ENCODE measurements around the gene GAS2L3.
A peak's percentile ranks its signal among the peaks of the same experiment; 100 is the strongest.

Gene GAS2L3

DNA sequence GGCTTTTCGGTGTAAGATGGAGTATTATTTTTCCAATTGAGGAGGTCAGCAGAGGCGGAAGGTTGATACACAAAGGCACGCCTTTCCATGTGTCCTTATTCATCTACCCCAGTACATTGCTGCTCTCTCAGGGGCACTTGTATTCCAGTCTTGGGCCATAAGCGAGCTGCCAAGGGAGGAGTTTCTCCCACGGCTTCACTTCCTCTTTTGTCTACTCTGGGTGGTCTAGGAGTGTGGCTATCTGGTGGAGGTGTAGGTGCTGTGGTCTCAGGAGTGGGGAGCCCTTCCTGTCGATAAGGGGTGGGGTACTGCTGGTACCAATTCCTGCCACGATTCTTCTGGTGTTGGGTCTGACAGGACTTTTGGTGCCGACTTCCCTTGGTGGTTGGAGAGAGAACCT is 73.4 kb downstream of the GAS2L3 start:
- no peak for TF ChIP-seq GABPA (IDR thresholded peaks at IDR 0.05; ENCODE audit: low read depth)
- peak; percentile 59 for TF ChIP-seq SPI1 (IDR thresholded peaks at IDR 0.05; ENCODE audit: borderline replicate concordance, low read depth)
- no peaks in the 10 kb centered on the region for H3K27me3 ChIP-seq (ENCODE audit: insufficient read depth, poor library complexity, severe bottlenecking)
- DNase-seq (ENCODE audit: low read depth in 1 of 2, low spot score in 1 of 2), result no peak

DNA sequence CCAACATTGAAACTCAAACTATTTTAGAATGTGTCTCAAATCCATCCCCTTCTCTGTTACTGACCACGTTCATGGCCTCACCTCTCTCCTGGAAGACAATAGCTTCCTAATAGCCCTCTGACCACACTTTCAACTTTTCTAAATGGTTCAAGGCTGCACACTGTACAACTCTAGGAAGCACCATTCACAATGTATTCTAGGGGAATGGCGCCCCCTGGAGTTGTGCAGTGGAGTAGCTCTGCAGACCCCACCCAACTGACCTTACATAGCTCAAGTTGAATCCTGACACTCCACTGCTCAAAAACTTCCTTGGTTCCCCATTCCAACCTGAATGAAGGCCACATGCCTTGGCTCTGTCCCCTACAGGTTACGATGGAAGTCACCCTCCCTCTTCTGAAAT is 77.6 kb downstream of the GAS2L3 start:
- no peak for DNase-seq (ENCODE audit: low read depth in 1 of 2, low spot score in 1 of 2)

More for the DNA sequence above, 73.4 kb downstream of the GAS2L3 start:
- no peak overlapping the region for H3K4me3 ChIP-seq (replicated peaks; ENCODE audit: insufficient read depth, low read length)
- no peak overlapping the region for H3K27ac ChIP-seq (replicated peaks)

DNA sequence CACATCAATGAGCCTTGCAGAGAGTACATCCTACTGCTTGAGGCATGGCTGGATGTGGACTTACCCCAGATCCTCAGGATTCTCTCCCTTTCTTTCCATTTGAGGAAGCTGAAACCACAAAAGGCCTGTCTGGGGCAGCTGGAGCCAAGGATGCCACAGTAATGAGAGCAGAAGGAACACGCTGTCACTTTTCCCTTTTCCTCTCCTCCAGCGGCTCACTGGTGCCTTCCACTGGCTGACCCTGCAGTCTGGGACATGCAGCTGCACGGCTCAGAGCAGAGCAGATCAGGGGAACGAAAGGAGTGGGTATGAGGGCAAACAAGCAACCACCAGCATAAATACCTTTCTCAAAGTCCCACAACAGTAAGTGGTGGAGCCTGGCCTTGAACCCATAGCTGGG is 78.2 kb downstream of the GAS2L3 start:
- TF ChIP-seq SPI1 (IDR thresholded peaks at IDR 0.05; ENCODE audit: borderline replicate concordance, low read depth) (no peak), POLR2AphosphoS5 (IDR thresholded peaks at IDR 0.05; ENCODE audit: low read depth) (no peak), GABPA (IDR thresholded peaks at IDR 0.05; ENCODE audit: low read depth) (no peak)
- TF ChIP-seq, protein P1, sequence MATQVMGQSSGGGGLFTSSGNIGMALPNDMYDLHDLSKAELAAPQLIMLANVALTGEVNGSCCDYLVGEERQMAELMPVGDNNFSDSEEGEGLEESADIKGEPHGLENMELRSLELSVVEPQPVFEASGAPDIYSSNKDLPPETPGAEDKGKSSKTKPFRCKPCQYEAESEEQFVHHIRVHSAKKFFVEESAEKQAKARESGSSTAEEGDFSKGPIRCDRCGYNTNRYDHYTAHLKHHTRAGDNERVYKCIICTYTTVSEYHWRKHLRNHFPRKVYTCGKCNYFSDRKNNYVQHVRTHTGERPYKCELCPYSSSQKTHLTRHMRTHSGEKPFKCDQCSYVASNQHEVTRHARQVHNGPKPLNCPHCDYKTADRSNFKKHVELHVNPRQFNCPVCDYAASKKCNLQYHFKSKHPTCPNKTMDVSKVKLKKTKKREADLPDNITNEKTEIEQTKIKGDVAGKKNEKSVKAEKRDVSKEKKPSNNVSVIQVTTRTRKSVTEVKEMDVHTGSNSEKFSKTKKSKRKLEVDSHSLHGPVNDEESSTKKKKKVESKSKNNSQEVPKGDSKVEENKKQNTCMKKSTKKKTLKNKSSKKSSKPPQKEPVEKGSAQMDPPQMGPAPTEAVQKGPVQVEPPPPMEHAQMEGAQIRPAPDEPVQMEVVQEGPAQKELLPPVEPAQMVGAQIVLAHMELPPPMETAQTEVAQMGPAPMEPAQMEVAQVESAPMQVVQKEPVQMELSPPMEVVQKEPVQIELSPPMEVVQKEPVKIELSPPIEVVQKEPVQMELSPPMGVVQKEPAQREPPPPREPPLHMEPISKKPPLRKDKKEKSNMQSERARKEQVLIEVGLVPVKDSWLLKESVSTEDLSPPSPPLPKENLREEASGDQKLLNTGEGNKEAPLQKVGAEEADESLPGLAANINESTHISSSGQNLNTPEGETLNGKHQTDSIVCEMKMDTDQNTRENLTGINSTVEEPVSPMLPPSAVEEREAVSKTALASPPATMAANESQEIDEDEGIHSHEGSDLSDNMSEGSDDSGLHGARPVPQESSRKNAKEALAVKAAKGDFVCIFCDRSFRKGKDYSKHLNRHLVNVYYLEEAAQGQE (IDR thresholded peaks at IDR 0.05; ENCODE audit: insufficient replicate concordance, low read depth), result no peak
- TF ChIP-seq, protein P2, sequence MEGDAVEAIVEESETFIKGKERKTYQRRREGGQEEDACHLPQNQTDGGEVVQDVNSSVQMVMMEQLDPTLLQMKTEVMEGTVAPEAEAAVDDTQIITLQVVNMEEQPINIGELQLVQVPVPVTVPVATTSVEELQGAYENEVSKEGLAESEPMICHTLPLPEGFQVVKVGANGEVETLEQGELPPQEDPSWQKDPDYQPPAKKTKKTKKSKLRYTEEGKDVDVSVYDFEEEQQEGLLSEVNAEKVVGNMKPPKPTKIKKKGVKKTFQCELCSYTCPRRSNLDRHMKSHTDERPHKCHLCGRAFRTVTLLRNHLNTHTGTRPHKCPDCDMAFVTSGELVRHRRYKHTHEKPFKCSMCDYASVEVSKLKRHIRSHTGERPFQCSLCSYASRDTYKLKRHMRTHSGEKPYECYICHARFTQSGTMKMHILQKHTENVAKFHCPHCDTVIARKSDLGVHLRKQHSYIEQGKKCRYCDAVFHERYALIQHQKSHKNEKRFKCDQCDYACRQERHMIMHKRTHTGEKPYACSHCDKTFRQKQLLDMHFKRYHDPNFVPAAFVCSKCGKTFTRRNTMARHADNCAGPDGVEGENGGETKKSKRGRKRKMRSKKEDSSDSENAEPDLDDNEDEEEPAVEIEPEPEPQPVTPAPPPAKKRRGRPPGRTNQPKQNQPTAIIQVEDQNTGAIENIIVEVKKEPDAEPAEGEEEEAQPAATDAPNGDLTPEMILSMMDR (IDR thresholded peaks at IDR 0.05; ENCODE audit: insufficient read depth, low read length), result no peak
- Histone ChIP-seq H3K27me3 (ENCODE audit: insufficient read depth, poor library complexity, severe bottlenecking) (no peaks in the 10 kb centered on the region), H3K4me3 (replicated peaks; ENCODE audit: insufficient read depth, low read length) (no peak overlapping the region), H3K27ac (replicated peaks) (no peak overlapping the region)
- DNase-seq (ENCODE audit: low read depth in 1 of 2, low spot score in 1 of 2), result no peak

More for the DNA sequence above, 77.6 kb downstream of the GAS2L3 start:
- Histone ChIP-seq H3K27ac (replicated peaks) (no peak overlapping the region), H3K4me3 (replicated peaks; ENCODE audit: insufficient read depth, low read length) (no peak overlapping the region), H3K27me3 (ENCODE audit: insufficient read depth, poor library complexity, severe bottlenecking) (no peaks in the 10 kb centered on the region)
- TF ChIP-seq POLR2AphosphoS5 (IDR thresholded peaks at IDR 0.05; ENCODE audit: low read depth) (no peak), GABPA (IDR thresholded peaks at IDR 0.05; ENCODE audit: low read depth) (no peak), SPI1 (IDR thresholded peaks at IDR 0.05; ENCODE audit: borderline replicate concordance, low read depth) (no peak)
- TF ChIP-seq, protein P1 (IDR thresholded peaks at IDR 0.05; ENCODE audit: insufficient replicate concordance, low read depth), result no peak
- TF ChIP-seq, protein P2 (IDR thresholded peaks at IDR 0.05; ENCODE audit: insufficient read depth, low read length), result no peak

DNA sequence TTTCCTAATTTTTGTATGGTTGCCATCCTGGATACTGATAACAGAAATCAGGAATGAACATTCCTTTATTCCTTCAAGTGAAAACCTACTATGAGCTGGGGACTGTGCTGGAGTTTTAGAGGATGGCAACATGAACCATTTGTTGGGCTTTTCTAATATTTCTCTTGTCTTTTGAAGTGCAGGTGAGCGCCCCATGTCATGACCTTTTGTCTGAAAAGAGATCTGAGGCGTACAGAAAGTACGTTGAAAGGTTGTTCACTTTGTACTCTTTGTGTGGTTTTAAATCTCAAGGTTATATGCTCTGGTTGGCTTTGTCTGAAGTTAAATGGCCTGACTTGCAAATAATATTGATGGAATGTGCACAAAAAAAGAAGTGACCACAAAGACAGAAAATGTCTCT is 79.0 kb downstream of the GAS2L3 start:
- no peaks in the 10 kb centered on the region for H3K27me3 ChIP-seq (ENCODE audit: insufficient read depth, poor library complexity, severe bottlenecking)
- H3K4me3 ChIP-seq (replicated peaks; ENCODE audit: insufficient read depth, low read length), result no peak overlapping the region
- TF ChIP-seq, protein P1 (IDR thresholded peaks at IDR 0.05; ENCODE audit: insufficient replicate concordance, low read depth), result no peak
- TF ChIP-seq, protein P2 (IDR thresholded peaks at IDR 0.05; ENCODE audit: insufficient read depth, low read length), result no peak
- no peak for TF ChIP-seq SPI1 (IDR thresholded peaks at IDR 0.05; ENCODE audit: borderline replicate concordance, low read depth)
- no peak for TF ChIP-seq POLR2AphosphoS5 (IDR thresholded peaks at IDR 0.05; ENCODE audit: low read depth)
- TF ChIP-seq GABPA (IDR thresholded peaks at IDR 0.05; ENCODE audit: low read depth), result no peak
- H3K27ac ChIP-seq (replicated peaks), result no peak overlapping the region
- DNase-seq (ENCODE audit: low read depth in 1 of 2, low spot score in 1 of 2), result no peak
